CD1c-positive myeloid dendritic cell (primary cell): ENCODE results near the gene RUNX1.
"Not testable (repeated sequence)": the region's sequence is repeated elsewhere in the genome, so short reads cannot be mapped to it uniquely, and the experiment has no call there.

ENCODE experiments used
- DNase-seq: peaks from one replicate; pipeline ENCODE4 v3.0.0-alpha.2; 2016; ENCODE audit errors: extremely low spot score

RUNX1 gene

DNA sequence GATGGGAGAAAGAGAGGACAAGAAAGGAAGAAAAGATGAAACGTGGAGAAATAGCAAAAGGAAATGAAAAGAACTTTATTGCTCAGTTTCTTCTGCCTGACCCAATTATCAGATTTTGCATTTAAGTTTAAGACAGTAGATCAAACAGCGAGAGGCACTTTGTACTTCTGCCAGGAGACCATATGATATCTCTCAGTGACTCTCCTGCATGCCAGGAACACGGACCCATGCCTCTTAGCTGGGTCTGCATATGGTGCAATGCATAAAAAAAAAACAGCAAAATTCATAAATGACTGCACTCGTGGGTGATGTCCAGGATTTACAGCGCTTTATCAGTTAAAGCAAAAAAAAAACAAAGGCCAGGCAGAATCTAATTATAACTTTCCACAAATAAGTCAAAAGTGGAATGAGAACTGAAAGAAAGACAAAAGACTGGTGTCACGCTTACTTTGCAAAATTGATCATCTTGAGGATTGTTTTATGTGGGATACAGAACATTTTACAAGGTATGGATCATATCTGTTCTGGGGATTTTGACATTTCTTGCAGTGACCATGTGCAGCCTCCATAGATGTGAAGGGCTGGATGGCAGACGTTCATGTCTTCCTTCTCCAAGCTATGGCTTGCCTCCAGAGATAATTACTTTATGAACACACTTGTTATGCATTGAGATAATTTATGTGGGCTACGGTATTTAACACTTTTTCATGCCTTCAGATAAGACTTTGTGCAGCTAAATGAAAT is 79.5 kb downstream of the RUNX1 start:
- peak; percentile 38 for DNase-seq

DNA sequence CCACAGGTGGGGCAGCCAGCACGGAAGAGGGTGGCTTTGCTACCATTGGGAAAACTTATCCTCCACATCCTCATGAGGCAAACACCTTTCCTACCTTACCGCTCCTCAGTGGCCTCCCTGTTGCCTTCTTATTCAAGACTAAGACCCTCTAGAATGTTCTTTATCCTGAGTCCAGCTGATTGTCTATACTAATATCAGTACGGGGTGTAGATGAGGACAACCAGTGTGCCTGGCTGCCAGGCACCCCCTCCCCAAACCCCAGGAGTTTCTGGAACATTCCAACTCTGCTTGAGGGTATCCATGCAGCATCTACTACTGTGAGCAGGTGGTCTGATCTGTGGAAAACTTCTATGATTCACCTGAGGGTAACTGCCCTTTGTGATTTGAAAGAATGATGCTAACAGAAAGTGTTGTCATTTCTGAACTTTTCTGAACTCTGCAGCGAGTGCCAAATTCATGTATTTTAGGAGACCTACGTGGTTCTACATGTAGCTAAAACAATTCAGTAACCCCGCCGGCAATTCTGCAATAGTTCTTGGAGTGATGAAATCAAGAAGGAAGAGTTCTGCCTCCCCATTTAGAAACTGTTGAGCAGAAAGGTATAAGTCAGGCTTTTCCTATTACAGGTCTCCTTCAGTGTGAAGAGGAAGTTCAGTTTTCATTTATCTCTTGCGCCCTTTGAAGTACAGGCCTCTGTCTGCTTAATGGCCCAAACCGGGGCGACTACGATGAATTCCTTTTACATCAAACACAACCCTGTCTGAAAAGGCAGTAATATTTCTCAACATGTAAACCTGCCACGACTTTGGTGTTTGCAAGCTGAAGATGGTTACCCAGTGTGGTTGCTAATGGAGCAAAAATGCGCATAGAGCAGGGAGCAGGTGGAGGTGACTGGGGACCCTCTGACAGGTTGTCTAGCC is 80.4 kb downstream of the RUNX1 start:
- peak; percentile 71 for DNase-seq

DNA sequence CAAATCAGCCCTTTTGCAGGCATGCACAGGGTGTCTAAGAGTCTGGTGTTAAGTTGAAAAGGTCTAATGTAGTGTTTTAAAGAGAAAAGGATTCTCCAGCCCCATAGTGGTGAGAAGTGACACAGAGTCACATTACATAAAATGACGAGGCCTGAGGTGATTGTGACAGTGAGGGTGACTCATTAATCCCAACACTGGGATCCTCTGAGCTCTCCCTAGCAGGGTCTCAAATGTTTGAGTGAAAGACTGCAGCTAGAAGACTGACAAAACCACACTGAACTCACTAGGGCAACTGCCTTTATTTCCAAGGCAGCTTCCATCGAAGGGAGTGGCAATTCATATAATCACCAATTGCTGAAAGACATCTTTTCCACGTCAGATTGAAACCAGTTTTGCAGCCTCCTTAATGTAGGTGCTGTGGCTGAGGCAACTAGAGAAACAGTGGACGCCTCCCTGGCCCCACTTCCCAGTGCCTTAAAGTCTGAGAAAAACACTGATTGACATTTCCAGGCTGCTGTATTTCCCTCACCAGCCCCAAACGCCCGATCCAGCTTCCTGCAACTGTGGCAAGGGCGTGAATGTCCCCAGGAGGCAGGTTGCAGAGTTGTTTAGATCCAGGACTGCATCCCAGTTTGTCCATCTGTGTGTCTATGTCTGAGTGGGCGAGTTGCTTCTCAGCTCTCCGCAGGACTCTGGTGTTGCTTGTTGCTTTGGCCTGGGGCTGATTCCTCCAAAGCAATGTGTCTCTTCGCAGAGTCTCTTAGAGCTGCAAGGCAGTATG is 81.4 kb downstream of the RUNX1 start:
- DNase-seq = peak; percentile 73

DNA sequence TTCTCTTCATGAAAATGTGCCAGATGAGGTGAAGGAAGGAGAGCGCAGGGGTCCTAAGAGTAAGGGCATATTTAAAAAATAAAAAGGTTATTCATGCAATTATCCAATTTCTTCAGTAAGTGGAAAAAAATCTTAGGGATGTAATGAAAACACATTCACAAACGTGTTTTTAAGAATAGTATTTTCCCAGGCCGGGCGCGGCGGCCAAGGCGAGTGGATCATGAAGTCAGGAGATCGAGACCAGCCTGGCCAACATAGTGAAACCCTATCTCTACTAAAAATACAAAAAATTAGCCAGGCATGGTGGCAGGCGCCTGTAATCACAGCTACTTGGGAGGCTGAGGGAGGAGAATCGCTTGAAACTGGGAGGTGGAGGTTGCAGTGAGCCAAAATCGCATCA is 82.2 kb downstream of the RUNX1 start:
- not testable (repeated sequence) for DNase-seq

DNA sequence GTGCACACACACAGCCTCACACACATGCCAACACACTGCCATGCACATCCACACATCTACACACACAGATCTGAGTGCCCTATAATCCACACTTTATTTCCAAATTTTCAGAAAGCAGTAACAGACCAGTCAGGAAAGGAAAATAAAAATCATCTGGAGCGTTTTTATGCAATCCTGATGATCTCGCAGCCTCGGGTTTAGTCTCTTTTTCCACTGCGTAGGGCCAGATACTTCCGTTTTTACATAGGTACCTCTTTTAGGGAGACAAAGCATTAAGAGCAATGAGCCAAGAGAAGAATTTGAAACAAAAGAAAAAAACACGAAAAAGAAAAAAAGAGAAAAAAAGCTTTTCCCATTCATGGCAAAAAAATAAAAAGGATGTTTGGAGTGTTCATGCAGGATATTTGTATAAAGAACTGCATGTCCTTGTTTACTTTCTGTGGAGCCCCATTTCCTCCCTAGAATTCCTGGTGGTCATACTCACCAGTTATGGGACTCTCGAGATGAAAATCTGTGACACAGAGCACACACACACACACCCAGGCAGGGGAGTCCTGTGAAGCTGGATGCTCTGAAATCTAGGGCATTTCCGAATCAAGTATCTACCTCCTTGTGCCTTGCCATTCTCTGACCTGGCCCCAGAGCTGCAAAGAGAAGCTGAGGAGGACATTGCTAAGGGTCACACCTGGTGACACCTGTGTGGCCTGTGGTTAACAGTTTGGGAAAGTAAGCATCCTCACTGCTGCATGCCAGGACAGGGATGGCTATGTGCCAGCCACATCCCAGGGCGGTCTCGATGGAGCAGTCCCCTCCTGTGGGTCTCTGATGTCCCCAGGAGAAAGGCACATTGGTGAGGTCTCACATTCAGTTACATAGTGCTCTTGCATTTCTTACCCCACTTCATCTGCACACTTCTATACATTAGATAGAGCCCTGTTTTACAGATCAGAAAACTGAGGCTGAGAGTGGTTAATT is 83.6 kb downstream of the RUNX1 start:
- DNase-seq = peak; percentile 53

DNA sequence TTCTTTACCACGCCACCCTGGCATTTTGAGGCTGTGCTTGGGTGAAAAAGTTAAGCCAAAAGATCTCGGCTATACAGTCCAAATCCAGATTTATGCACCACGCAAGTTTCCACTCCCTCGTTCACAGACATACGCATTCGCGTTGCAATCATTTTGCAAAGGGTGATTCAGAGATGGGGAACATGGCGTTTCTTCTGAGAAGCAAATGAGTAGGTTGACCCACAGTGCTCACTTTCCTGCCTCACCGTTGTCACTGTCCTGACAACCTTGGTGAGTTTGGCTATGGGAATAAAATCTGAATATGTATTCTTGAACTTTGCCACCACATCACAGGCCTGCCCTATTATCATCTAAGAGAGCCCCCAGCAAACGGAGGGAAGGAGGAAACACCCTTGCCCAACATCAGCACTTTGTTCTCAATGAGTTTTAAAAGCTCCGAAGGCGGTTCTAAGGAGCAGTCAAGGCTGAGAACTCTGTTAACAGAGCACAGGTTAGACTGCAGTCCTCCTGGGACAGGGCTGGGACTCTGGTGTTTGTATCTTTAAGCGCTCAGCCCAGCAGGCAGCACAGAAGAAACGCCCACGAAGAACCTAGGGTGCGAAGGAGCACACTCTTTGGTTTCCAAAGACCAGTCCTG is 86.4 kb downstream of the RUNX1 start:
- no peak for DNase-seq

- DNase-seq = no peak
Observed at GRCh38 chr21:34962136-34962535, 87.0 kb downstream of the RUNX1 start.

DNA sequence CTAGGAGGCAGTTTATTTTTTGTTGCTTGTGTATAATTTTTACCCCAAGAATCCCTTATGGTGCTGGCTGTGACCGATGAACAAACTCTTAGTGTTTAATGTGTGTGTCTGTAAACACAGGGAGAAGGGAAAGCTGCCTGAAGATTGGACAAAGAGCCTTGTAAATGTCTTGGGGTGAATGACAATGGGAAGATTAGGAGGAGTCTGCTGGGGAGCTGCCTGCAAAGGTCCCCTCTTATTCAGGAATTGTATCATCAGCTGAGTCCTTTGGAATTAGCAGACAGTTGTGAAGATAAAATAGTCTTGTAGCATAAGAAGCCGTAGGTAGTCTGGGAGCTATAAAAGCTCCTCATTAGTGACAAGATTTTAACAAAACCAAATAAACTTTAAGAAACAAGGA is 88.4 kb downstream of the RUNX1 start:
- no peak for DNase-seq

DNA sequence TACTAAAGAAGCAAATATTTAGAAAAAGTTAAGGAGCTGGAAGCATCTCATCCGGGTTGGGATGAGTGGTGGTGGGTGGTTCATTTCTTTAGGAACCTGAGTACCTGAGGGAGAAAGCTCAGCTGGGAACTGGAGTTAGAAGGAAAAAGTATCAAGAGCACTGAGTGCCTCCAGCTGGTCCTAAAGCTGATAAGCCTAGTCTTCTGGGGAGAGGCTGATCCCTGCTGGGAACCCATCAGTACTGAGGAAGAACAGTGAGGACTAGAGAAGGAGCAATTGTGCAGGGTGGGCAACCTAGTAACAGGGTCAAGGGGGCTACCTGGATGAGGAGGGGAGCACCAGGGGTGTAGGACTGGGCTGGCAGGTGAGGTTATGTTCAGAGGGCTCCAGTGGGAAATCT is 89.5 kb downstream of the RUNX1 start:
- no peak for DNase-seq

DNA sequence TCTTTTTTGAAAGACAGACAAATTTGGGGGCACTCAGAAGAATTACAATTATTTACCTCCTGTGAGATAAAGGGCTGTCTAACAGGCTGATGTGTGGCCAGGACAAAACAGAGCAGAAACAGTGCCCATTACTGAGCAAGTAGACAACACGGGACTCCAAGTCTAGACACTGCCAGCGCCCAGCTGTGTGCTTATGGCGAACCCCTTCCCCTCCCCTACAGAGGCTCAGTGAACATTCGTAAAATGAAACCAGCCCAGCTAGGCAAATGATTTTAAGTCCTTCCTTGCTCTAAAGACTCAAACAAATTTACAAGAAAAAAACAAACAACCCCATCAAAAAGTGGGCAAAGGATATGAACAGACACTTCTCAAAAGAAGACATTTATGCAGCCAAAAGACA is 91.1 kb downstream of the RUNX1 start:
- DNase-seq = no peak

DNA sequence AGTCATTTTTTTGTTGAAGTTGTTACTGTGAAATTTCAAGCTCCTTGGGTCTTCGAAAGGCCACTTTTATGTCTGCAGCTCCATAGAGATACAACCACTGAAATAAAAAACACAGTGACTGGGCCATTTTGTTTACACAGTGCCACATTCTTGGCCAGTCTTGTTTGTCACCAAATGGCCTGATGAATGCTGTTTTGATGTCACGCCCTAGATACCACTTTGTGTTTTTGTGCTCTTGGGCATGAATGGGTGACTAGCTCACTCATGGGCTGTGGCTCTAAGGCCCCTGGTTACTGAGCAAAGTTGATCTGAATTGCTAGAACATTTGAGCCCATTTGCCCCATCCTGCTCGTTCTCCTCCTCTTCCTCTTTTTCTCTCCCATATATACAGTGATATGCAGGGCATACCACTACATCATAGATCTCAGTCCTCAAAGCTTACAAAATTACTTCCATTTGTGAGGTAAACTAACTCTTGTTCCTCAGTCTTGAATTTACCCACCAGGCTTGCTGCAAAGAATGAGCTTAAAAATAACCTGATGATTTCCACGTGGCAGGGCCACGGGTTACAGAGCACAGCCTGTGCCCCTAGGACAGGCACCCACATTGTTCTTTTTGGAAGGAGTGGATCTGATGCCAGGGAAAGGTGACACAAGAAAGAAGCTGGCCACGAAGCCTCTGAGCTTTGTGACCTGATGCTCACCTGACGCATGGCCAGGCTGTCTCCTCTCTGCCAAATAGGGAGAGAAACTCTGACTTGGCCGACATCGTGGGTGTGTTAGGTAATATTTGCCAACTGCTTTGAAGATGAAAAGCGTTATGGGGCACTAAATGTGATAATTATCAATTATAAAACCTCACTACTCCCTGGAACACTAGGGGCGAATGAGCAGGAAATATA is 92.4 kb downstream of the RUNX1 start:
- no peak for DNase-seq

- no peak for DNase-seq
Observed at GRCh38 chr21:34953950-34954349, 95.2 kb downstream of the RUNX1 start.

DNA sequence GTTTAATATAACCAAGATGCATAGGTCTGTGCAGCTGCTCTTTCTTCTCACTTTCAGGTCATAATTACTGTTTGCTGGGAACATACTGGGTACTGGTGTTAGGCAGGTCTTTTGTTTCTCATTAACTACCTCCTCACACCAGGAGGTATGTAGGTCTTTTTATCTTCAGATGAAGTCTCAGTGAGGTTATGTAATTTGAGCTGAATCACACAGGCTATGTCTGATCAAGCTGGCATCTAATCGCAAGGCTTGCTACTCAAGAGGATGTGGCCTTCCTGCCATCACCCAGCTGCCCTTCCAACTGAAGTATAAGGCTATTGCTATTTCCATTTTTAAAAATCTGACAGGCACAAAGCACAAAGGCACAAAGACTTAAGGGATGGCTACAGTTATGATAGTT is 96.4 kb downstream of the RUNX1 start:
- DNase-seq = no peak

GRCh38 chr21:34951868-34952267 is 97.2 kb downstream of the RUNX1 start:
- DNase-seq = not testable (repeated sequence)

GRCh38 chr21:34950980-34951379 is 98.1 kb downstream of the RUNX1 start:
- DNase-seq = no peak

DNA sequence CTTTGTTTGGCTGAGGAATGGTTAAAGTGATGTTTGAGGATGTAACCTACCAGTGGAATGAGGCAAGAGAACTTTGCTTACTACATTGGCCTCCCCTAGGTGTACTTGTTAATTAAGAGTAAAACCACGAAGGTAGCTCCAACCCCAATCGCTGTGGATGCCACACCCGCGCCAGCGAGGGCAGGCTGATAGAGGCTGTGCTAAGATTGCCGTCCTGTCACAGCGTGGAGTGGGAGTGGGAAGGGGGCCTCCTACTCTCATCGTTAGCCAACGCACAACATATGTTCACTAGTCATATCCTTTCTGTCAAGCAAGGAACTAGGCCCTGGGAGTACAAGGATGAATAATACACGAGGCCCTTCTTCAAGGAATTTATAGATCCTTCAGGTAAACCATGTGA is 99.6 kb downstream of the RUNX1 start:
- DNase-seq = no peak

DNA sequence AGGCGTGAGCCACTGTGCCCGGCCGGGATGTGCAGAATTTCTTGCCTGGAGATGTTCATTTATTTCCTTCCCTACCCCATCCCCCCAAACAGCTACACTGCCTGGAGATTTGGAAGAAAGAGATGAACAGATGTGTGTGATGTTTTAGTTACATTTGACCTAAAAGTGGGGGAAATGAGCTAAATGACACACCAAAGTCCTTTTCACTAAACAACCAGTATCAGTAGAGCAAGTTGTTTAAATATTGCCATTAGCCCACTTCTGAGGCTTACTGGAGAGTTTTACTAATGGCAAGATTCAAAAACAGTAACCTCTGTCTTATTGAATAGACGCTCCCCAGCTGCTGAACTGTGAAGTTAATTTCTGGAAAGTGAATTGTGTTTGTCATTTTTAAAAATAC is 100.1 kb downstream of the RUNX1 start:
- DNase-seq = no peak

DNA sequence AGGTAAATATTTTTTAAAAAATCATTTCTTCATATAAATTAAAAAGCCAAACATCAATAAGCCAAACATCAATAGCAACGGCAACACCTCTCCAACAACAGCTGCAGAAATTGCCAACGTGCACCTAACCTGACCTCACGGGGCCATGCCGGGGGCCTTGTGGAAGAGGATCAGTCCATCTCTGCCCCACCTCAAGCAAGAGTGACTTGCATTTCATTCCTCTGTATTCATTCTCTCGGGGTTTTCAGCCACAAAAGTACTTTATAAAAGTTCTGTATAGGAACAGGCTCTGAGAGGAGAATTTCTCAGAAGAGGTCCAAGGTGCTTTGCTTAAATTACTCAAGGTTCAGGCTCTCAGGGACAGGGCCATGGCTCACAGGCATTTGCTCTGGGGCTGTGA is 100.9 kb downstream of the RUNX1 start:
- no peak for DNase-seq

- no peak for DNase-seq
Observed at GRCh38 chr21:34946916-34947534, 102.1 kb downstream of the RUNX1 start.
